ENCODE data around the gene RRAS. TPM values are rescaled to one million over a fixed set of nuclear protein-coding genes. Genes with fewer than 3 reads are reported as not detected.

RRAS gene
- polyA plus RNA-seq, 1 of the 3 experiments (the other 2 are of a cell fraction), result 141 TPM

DNA sequence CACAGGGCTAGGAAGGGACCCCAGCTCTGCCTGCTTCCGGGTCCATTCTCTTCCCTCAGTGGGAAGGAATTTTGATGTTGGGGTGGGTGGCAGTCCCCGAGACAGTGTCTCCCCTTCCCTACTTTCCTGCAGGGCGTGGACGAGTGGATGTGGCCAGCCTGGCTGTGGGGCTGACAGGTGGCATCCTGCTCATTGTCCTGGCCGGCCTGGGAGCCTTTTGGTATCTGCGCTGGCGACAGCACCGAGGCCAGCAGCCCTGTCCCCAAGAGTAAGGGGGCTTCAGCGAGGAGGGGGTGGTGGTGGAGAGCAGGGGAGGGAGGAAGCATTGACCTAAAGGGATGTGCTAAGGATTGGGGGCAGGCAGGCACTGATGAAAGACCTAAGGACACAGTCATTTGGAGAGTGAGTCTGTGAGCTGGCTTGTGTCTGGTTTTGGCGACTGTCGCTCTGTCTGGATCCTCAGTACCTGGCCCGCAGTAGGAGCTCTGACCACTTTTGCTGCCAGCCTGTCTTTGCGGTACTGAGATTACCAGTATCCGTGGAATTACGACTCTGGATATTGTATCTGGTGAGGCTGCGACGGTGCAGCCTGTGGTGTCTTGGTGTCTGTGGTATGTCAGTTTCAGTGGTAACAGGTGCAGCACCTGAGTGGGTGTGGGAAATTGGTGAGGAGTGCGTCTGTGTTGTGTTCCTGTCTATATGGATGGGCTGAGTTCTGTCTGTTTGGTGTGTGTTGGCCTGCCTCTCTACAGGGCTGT lies 51.4 kb downstream of the RRAS start:
- no peak for DNase-seq
- Histone ChIP-seq H3K9me3 (no peaks in the 10 kb centered on the region), H2AFZ (ENCODE audit: low read depth) (no peak overlapping the region), H3K36me3 (replicated peaks in 1 of 2; ENCODE audit: control insufficient read depth in 1 of 2, insufficient read depth in 2 of 2, low read length in 1 of 2) (no peaks in the 10 kb centered on the region), H3K9me2 (no peaks in the 10 kb centered on the region), H3K4me3 (ENCODE audit: low read depth in 2 of 2, low read length in 1 of 2) (no peak overlapping the region), H3F3A (replicated peaks; ENCODE audit: insufficient read depth) (peaks cover 22% of the 10 kb centered on the region), H4K20me1 (ENCODE audit: insufficient read depth) (peaks cover 12% of the 10 kb centered on the region), H3K79me2 (ENCODE audit: insufficient read depth) (peaks cover 19% of the 10 kb centered on the region), H3K27ac (ENCODE audit: low read depth in 2 of 2, low read length in 1 of 2) (no peak overlapping the region), H3K4me1 (ENCODE audit: control insufficient read depth in 1 of 2, insufficient read depth in 2 of 2, low read depth in 1 of 2, low read length in 1 of 2) (peaks cover 0 to 18% of the 10 kb centered on the region in 2 experiments; a peak in 1 of 4 replicates), H3K4me2 (no peak overlapping the region), H3K9ac (no peak overlapping the region), H3K27me3 (ENCODE audit: insufficient read depth) (no peaks in the 10 kb centered on the region)
- no peak for TF ChIP-seq RFX5 (IDR thresholded peaks at IDR 0.05; ENCODE audit: low read length)
- TF ChIP-seq, protein P1, sequence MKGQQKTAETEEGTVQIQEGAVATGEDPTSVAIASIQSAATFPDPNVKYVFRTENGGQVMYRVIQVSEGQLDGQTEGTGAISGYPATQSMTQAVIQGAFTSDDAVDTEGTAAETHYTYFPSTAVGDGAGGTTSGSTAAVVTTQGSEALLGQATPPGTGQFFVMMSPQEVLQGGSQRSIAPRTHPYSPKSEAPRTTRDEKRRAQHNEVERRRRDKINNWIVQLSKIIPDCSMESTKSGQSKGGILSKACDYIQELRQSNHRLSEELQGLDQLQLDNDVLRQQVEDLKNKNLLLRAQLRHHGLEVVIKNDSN (IDR thresholded peaks at IDR 0.05; ENCODE audit: borderline replicate concordance, low read depth), result no peak
- no peak for TF ChIP-seq MEF2A (IDR thresholded peaks at IDR 0.05; ENCODE audit: borderline replicate concordance, low read depth)
- no peak for TF ChIP-seq TAF1 (IDR thresholded peaks at IDR 0.05; ENCODE audit: borderline replicate concordance, low read depth, low read length)
- TF ChIP-seq, protein P2, sequence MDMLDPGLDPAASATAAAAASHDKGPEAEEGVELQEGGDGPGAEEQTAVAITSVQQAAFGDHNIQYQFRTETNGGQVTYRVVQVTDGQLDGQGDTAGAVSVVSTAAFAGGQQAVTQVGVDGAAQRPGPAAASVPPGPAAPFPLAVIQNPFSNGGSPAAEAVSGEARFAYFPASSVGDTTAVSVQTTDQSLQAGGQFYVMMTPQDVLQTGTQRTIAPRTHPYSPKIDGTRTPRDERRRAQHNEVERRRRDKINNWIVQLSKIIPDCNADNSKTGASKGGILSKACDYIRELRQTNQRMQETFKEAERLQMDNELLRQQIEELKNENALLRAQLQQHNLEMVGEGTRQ (IDR thresholded peaks at IDR 0.05; ENCODE audit: borderline replicate concordance, low read depth, low read length), result no peak
- no peak for TF ChIP-seq FOXJ3 (CRISPR knock-in tag; IDR thresholded peaks at IDR 0.05)
- no peak for TF ChIP-seq JUND (IDR thresholded peaks at IDR 0.05)
- no peak for TF ChIP-seq RXRA (IDR thresholded peaks at IDR 0.05; ENCODE audit: borderline replicate concordance, low read depth)
- no peak for TF ChIP-seq ELF1 (IDR thresholded peaks at IDR 0.05)
- TF ChIP-seq, protein P3, sequence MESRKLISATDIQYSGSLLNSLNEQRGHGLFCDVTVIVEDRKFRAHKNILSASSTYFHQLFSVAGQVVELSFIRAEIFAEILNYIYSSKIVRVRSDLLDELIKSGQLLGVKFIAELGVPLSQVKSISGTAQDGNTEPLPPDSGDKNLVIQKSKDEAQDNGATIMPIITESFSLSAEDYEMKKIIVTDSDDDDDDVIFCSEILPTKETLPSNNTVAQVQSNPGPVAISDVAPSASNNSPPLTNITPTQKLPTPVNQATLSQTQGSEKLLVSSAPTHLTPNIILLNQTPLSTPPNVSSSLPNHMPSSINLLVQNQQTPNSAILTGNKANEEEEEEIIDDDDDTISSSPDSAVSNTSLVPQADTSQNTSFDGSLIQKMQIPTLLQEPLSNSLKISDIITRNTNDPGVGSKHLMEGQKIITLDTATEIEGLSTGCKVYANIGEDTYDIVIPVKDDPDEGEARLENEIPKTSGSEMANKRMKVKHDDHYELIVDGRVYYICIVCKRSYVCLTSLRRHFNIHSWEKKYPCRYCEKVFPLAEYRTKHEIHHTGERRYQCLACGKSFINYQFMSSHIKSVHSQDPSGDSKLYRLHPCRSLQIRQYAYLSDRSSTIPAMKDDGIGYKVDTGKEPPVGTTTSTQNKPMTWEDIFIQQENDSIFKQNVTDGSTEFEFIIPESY (IDR thresholded peaks at IDR 0.05; ENCODE audit: borderline replicate concordance, low read depth), result no peak
- no peak for TF ChIP-seq TCF12 (IDR thresholded peaks at IDR 0.05)
- TF ChIP-seq NRF1 (IDR thresholded peaks at IDR 0.05; ENCODE audit: low read depth, low read length), result no peak
- TF ChIP-seq CHD2 (IDR thresholded peaks at IDR 0.05; ENCODE audit: low read length, partially characterized antibody), result no peak
- no peak for TF ChIP-seq SMC3 (IDR thresholded peaks at IDR 0.05; ENCODE audit: low read depth, low read length)
- 84% methylated on average over 17 of the region's 18 CpGs for WGBS (ENCODE audit: low lambda C conversion rate)
- CTCF ChIA-PET, result interaction anchor here (0.9 to 1.8 kb wide), 2 partner anchors 18 to 84 kb away, joined by 3 to 6 read pairs; no protein-coding TSS in a partner anchor
- POLR2A ChIA-PET, result no interaction called here

All from SK-N-SH (cell line).